ENCODE data around the gene GHR. TPM values are rescaled to one million over a fixed set of nuclear protein-coding genes. Genes with fewer than 3 reads are reported as not detected.

The GHR gene
- total RNA-seq, 2 experiments from 2014 or later, result not detected

DNA sequence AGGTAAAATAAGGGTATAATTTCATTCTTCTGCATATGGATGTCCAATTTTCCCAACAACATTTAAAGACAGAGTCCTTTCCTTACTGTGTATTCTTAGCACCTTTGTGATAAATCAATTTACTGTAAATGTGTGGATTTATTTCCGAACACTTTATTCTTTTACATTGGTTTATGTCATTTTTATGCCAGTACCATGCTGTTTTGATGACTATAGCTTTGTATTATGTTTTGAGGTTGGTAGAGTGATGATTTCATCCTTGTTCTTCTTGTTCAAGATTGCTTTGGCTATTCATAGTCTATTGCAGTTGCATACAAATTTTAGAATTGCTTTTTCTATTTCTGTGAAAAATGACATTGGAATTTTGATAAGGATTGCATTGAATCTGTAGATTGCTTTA, 280.0 kb downstream of the GHR start:
- H3K36me3 ChIP-seq (ENCODE audit: insufficient read depth, low read length), result no peaks in the 10 kb centered on the region

GRCh38 chr5:42715785-42716184, 292.5 kb downstream of the GHR start:
- no TSS peak for BruUV-seq (replicated peaks)
- no peak overlapping the region for H3K4me2 ChIP-seq (ENCODE audit: low read length)
- CTCF ChIA-PET (ENCODE audit: unreplicated experiment), result no interaction called here
- H4K20me1 ChIP-seq (ENCODE audit: insufficient read depth, low read length), result no peaks in the 10 kb centered on the region
- no peaks in the 10 kb centered on the region for H3K9me3 ChIP-seq (ENCODE audit: low read length)
- intact Hi-C loops (cut with micrococcal nuclease; ENCODE audit: unreplicated experiment), result no loop called here
- H3K4me1 ChIP-seq (ENCODE audit: insufficient read depth, low read length, poor library complexity, severe bottlenecking), result no peaks in the 10 kb centered on the region
- TF ChIP-seq, protein P1, sequence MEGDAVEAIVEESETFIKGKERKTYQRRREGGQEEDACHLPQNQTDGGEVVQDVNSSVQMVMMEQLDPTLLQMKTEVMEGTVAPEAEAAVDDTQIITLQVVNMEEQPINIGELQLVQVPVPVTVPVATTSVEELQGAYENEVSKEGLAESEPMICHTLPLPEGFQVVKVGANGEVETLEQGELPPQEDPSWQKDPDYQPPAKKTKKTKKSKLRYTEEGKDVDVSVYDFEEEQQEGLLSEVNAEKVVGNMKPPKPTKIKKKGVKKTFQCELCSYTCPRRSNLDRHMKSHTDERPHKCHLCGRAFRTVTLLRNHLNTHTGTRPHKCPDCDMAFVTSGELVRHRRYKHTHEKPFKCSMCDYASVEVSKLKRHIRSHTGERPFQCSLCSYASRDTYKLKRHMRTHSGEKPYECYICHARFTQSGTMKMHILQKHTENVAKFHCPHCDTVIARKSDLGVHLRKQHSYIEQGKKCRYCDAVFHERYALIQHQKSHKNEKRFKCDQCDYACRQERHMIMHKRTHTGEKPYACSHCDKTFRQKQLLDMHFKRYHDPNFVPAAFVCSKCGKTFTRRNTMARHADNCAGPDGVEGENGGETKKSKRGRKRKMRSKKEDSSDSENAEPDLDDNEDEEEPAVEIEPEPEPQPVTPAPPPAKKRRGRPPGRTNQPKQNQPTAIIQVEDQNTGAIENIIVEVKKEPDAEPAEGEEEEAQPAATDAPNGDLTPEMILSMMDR (conservative IDR thresholded peaks at IDR 0.05; ENCODE audit: low read length), result no peak
- TF ChIP-seq EZH2phosphoT487 (IDR thresholded peaks at IDR 0.05; ENCODE audit: borderline replicate concordance, low read depth, low read length), result no peak
- H3K36me3 ChIP-seq (ENCODE audit: insufficient read depth, low read length), result no peaks in the 10 kb centered on the region
- no peak overlapping the region for H3K27ac ChIP-seq (ENCODE audit: low read depth, low read length, poor library complexity, severe bottlenecking)
- H3K9me2 ChIP-seq (ENCODE audit: insufficient read depth, low read length), result no peaks in the 10 kb centered on the region
- H2AFZ ChIP-seq (ENCODE audit: low read length), result no peak overlapping the region
- no peak for DNase-seq (ENCODE audit: low spot score)
- H3K4me3 ChIP-seq (ENCODE audit: low read depth, low read length, poor library complexity, severe bottlenecking), result no peak overlapping the region
- POLR2A ChIA-PET, result no interaction called here
- H3K79me2 ChIP-seq (ENCODE audit: insufficient read depth, low read depth, low read length), result no peaks in the 10 kb centered on the region

More for the DNA sequence above, 280.0 kb downstream of the GHR start:
- no TSS peak for BruUV-seq (replicated peaks)
- Histone ChIP-seq H3K79me2 (ENCODE audit: insufficient read depth, low read depth, low read length) (no peaks in the 10 kb centered on the region; the same call in 1 of the 2 replicates), H3K4me3 (ENCODE audit: low read depth, low read length, poor library complexity, severe bottlenecking) (no peak overlapping the region), H3K27ac (ENCODE audit: low read depth, low read length, poor library complexity, severe bottlenecking) (no peak overlapping the region), H4K20me1 (ENCODE audit: insufficient read depth, low read length) (no peaks in the 10 kb centered on the region), H3K9me3 (ENCODE audit: low read length) (no peaks in the 10 kb centered on the region), H2AFZ (ENCODE audit: low read length) (no peak overlapping the region), H3K4me1 (ENCODE audit: insufficient read depth, low read length, poor library complexity, severe bottlenecking) (no peaks in the 10 kb centered on the region), H3K4me2 (ENCODE audit: low read length) (no peak overlapping the region), H3K9me2 (ENCODE audit: insufficient read depth, low read length) (no peaks in the 10 kb centered on the region)
- CTCF ChIA-PET (ENCODE audit: unreplicated experiment), result no interaction called here
- no peak for TF ChIP-seq EZH2phosphoT487 (IDR thresholded peaks at IDR 0.05; ENCODE audit: borderline replicate concordance, low read depth, low read length)
- TF ChIP-seq, protein P1 (conservative IDR thresholded peaks at IDR 0.05; ENCODE audit: low read length), result no peak
- POLR2A ChIA-PET, result no interaction called here
- DNase-seq (ENCODE audit: low spot score), result no peak
- intact Hi-C loops (cut with micrococcal nuclease; ENCODE audit: unreplicated experiment), result no loop called here

GRCh38 chr5:42718591-42718990, 295.4 kb downstream of the GHR start:
- Histone ChIP-seq H3K4me1 (ENCODE audit: insufficient read depth, low read length, poor library complexity, severe bottlenecking) (no peaks in the 10 kb centered on the region), H3K4me2 (ENCODE audit: low read length) (no peak overlapping the region), H3K9me2 (ENCODE audit: insufficient read depth, low read length) (no peaks in the 10 kb centered on the region), H3K27ac (ENCODE audit: low read depth, low read length, poor library complexity, severe bottlenecking) (no peak overlapping the region), H3K9me3 (ENCODE audit: low read length) (no peaks in the 10 kb centered on the region), H3K79me2 (ENCODE audit: insufficient read depth, low read depth, low read length) (no peaks in the 10 kb centered on the region), H3K4me3 (ENCODE audit: low read depth, low read length, poor library complexity, severe bottlenecking) (no peak overlapping the region), H3K36me3 (ENCODE audit: insufficient read depth, low read length) (no peaks in the 10 kb centered on the region), H4K20me1 (ENCODE audit: insufficient read depth, low read length) (no peaks in the 10 kb centered on the region), H2AFZ (ENCODE audit: low read length) (no peak overlapping the region)
- intact Hi-C loops (cut with micrococcal nuclease; ENCODE audit: unreplicated experiment), result no loop called here
- ChIA-PET POLR2A (interaction anchor here (1.5 kb wide), 1 partner anchor 9 kb away, joined by 4 read pairs; no protein-coding TSS in a partner anchor), CTCF (ENCODE audit: unreplicated experiment) (no interaction called here)
- TF ChIP-seq, protein P1 (conservative IDR thresholded peaks at IDR 0.05; ENCODE audit: low read length), result no peak
- TF ChIP-seq EZH2phosphoT487 (IDR thresholded peaks at IDR 0.05; ENCODE audit: borderline replicate concordance, low read depth, low read length), result no peak
- no peak for DNase-seq (ENCODE audit: low spot score)
- BruUV-seq (replicated peaks), result no TSS peak
